Karpas-422 (cell line): ENCODE results near the gene AVPR2. TPM values are rescaled to one million over a fixed set of nuclear protein-coding genes. Genes with fewer than 3 reads are reported as not detected.

ENCODE experiments used
- DNase-seq: peaks from one replicate; pipeline ENCODE4 v3.0.0-alpha.2; 2015
- H2AFZ ChIP-seq: fragments of 200-600 bp; sonication (generic); 2 replicates; pipeline ENCODE4 v1.6.1; 2014; ENCODE audit warnings: antibody characterized with exemption, low read length, mixed read lengths
- H3K27ac ChIP-seq: fragments of 200-600 bp; sonication (generic); 2 replicates; pipeline ENCODE4 v1.5.1; 2014; ENCODE audit warnings: mild to moderate bottlenecking, low read length, moderate library complexity
- H3K27me3 ChIP-seq: fragments of 200-600 bp; sonication (generic); 2 replicates; pipeline ENCODE4 v1.6.1; 2014; ENCODE audit warnings: low read length, mixed read lengths
- H3K36me3 ChIP-seq: fragments of 200-600 bp; sonication (generic); 2 replicates; pipeline ENCODE4 v1.6.1; 2014; ENCODE audit warnings: low read length, mixed read lengths; ENCODE audit not compliant: insufficient read depth
- H3K4me1 ChIP-seq: fragments of 200-600 bp; sonication (generic); 2 replicates; pipeline ENCODE4 v1.6.1; 2014; ENCODE audit warnings: mild to moderate bottlenecking, low read length, mixed read lengths
- H3K4me2 ChIP-seq: fragments of 200-600 bp; sonication (generic); 2 replicates; pipeline ENCODE4 v1.6.1; 2014; ENCODE audit warnings: low read length, low read depth, mild to moderate bottlenecking; ENCODE audit not compliant: poor library complexity, severe bottlenecking
- H3K4me3 ChIP-seq: fragments of 200-600 bp; sonication (generic); 2 replicates; pipeline ENCODE4 v1.5.1; 2014; ENCODE audit warnings: mild to moderate bottlenecking, antibody characterized with exemption, low read length, mixed read lengths
- H3K79me2 ChIP-seq: fragments of 200-600 bp; sonication (generic); 2 replicates; pipeline ENCODE4 v1.6.1; 2014; ENCODE audit warnings: mild to moderate bottlenecking, low read length, mixed read lengths
- H3K9ac ChIP-seq: fragments of 200-600 bp; sonication (generic); 2 replicates; pipeline ENCODE4 v1.6.0; 2014; ENCODE audit warnings: low read length
- H3K9me2 ChIP-seq: fragments of 200-600 bp; sonication (generic), shearing (Covaris generic); replicated peaks from 2 replicates; pipeline ENCODE4 v1.6.0; 2014; ENCODE audit warnings: mild to moderate bottlenecking, low read length, moderate library complexity; ENCODE audit not compliant: insufficient read depth
- H3K9me3 ChIP-seq: fragments of 300-700, 200-600 bp; sonication (generic); 2 replicates; pipeline ENCODE4 v1.6.1; 2014; ENCODE audit warnings: low read length, mixed read lengths
- H4K20me1 ChIP-seq: fragments of 200-600 bp; sonication (generic); 2 replicates; pipeline ENCODE4 v1.6.1; 2014; ENCODE audit warnings: mild to moderate bottlenecking, antibody characterized with exemption, low read length, low read depth; ENCODE audit not compliant: insufficient read depth
- total RNA-seq: library from RNA; depleted of rRNA; stranded (reverse); fragments of >200 nt; shearing (Covaris generic); gene quantifications from 2 replicates; pipeline ENCODE4 v1.2.3, GENCODE V29; 2014; ENCODE audit warnings: low replicate concordance

AVPR2 gene
- total RNA-seq, 1 experiment from 2014 or later, result not detected

DNA sequence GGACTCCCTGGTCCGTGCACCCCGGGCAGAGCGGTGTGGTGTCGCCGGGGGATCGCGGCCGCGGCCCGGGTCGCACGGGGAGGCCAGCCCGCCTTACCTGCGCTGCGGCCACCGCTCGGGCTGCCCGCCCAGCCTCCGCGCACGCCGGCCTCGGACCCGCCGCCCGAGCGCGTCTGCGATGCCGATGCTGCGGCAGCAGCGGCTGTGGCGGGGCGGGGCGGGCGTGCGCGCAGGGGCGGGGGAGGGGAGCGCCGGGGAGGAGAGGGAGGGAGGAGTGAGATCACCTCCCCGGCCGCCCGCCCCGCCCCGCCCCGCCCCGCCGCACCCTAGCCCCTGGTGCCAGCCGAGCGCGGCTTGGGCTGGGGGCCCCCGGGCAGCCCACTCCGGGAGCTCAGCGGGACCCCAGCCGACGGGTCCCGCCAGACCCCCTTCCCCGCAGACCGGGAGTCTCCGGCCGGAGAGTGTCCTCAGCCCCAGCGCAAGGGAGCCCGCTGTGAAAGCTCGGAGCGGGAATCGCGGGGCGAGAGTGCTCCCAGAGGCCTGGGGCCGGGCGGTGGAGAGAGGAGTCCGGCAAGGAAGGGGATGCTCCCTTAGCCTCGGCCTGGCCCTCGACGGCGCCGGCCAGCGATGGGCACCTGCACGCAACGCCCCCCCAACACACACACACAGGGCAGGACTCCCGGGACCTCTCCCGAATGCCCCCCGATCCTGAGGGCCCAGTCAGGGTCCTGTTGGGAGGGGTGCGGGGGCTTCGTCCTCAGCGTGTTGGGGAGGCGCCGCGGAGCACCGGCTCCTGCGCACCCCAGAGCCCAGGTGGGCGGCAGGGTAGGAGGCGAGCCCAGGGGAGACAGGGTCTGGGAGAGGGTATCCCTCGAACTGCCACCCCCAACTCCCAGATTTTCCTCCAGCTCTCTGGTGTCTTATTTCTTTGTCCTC, 18.2 kb upstream of the AVPR2 start, which contains the start of gene L1CAM:
L1CAM (minus strand) TSS at position 206 of the 936 bp plus-strand sequence. CDS start 10,337 bp downstream, outside the sequence.
- Histone ChIP-seq H3K4me2 (no peak within 1 kb of the TSS), H3K79me2 (no peaks in the 10 kb centered on the region), H3K9ac (no peak within 1 kb of the TSS), H3K9me2 (no peaks in the 10 kb centered on the region), H3K36me3 (no peaks in the 10 kb centered on the region), H3K27me3 (no peaks in the 10 kb centered on the region), H3K27ac (no peak within 1 kb of the TSS), H3K4me3 (no peak within 1 kb of the TSS), H3K4me1 (no peaks in the 10 kb centered on the region), H4K20me1 (no peaks in the 10 kb centered on the region), H2AFZ (no peak within 1 kb of the TSS), H3K9me3 (no peaks in the 10 kb centered on the region)
- no peak for DNase-seq

GRCh38 chrX:153886915-153887314, 17.6 kb upstream of the AVPR2 start:
- Histone ChIP-seq H3K36me3 (no peaks in the 10 kb centered on the region), H3K9me2 (no peaks in the 10 kb centered on the region), H2AFZ (no peak overlapping the region), H3K9me3 (no peaks in the 10 kb centered on the region), H3K4me3 (no peak overlapping the region), H3K9ac (no peak overlapping the region), H3K27me3 (no peaks in the 10 kb centered on the region), H3K79me2 (no peaks in the 10 kb centered on the region), H4K20me1 (no peaks in the 10 kb centered on the region), H3K27ac (no peak overlapping the region), H3K4me1 (no peaks in the 10 kb centered on the region), H3K4me2 (no peak overlapping the region)
- no peak for DNase-seq

GRCh38 chrX:153887385-153887784, 17.1 kb upstream of the AVPR2 start:
- no peaks in the 10 kb centered on the region for H3K36me3 ChIP-seq
- H3K9me3 ChIP-seq, result no peaks in the 10 kb centered on the region
- no peaks in the 10 kb centered on the region for H4K20me1 ChIP-seq
- H3K79me2 ChIP-seq, result no peaks in the 10 kb centered on the region
- no peak overlapping the region for H3K4me3 ChIP-seq
- H3K9me2 ChIP-seq, result no peaks in the 10 kb centered on the region
- no peak for DNase-seq
- H3K27ac ChIP-seq, result no peak overlapping the region
- no peaks in the 10 kb centered on the region for H3K4me1 ChIP-seq
- H2AFZ ChIP-seq, result no peak overlapping the region
- H3K4me2 ChIP-seq, result no peak overlapping the region
- no peaks in the 10 kb centered on the region for H3K27me3 ChIP-seq
- H3K9ac ChIP-seq, result no peak overlapping the region

DNA sequence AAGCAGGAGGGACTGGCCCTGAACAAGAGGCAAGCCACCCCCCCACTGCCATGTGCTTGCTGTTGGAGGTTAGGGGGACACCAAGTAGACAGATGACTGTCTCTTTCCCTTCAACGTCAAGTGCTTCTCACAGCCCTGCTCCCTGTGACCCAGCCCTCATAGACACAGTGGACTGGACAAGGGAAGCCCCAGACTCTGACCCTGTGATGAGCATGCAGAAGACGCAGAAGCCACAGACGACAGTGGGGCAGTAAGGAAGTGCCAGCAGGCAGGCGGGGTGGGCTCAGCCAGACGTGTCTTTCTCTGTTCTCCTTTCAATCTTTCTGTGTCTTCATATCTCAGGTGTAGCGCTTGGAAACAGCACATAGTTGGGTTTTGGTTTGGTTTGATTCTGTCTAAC, 16.1 kb upstream of the AVPR2 start:
- H3K36me3 ChIP-seq, result no peaks in the 10 kb centered on the region
- no peaks in the 10 kb centered on the region for H3K27me3 ChIP-seq
- no peaks in the 10 kb centered on the region for H3K9me3 ChIP-seq
- no peaks in the 10 kb centered on the region for H3K9me2 ChIP-seq
- H3K4me1 ChIP-seq, result no peaks in the 10 kb centered on the region
- no peak overlapping the region for H3K4me2 ChIP-seq
- no peak overlapping the region for H3K9ac ChIP-seq
- no peak for DNase-seq
- no peaks in the 10 kb centered on the region for H4K20me1 ChIP-seq
- H2AFZ ChIP-seq, result no peak overlapping the region
- no peak overlapping the region for H3K4me3 ChIP-seq
- H3K79me2 ChIP-seq, result no peaks in the 10 kb centered on the region
- no peak overlapping the region for H3K27ac ChIP-seq

GRCh38 chrX:153889123-153889522, 15.3 kb upstream of the AVPR2 start:
- no peak overlapping the region for H2AFZ ChIP-seq
- H3K27ac ChIP-seq, result no peak overlapping the region
- H3K36me3 ChIP-seq, result no peaks in the 10 kb centered on the region
- no peaks in the 10 kb centered on the region for H4K20me1 ChIP-seq
- no peaks in the 10 kb centered on the region for H3K9me2 ChIP-seq
- no peak overlapping the region for H3K4me2 ChIP-seq
- no peak for DNase-seq
- no peak overlapping the region for H3K4me3 ChIP-seq
- no peaks in the 10 kb centered on the region for H3K9me3 ChIP-seq
- H3K9ac ChIP-seq, result no peak overlapping the region
- H3K4me1 ChIP-seq, result no peaks in the 10 kb centered on the region
- no peaks in the 10 kb centered on the region for H3K27me3 ChIP-seq
- H3K79me2 ChIP-seq, result no peaks in the 10 kb centered on the region

DNA sequence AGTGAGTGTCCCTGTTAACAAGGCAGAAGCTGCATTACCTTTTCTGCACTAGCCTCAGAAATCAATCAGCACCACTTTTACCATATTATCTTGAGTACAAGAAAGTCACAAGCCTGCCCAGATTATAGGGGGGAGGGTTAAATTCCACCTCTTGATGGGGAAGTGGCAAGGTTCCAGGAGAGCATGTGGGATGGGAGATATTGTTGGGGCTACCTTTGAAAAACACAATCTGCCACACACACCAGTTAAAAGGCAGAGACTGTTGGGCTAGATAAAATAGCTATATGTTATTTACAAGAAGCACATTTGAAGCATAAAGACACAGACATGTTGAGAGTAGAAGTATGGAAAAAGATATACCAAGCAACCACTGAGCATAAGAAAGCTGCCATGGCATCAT, 6.6 kb upstream of the AVPR2 start:
- H3K9me3 ChIP-seq, result no peaks in the 10 kb centered on the region
- no peak overlapping the region for H3K27ac ChIP-seq
- DNase-seq, result no peak
- H3K4me3 ChIP-seq, result no peak overlapping the region
- H3K27me3 ChIP-seq, result no peaks in the 10 kb centered on the region
- no peak overlapping the region for H2AFZ ChIP-seq
- H3K36me3 ChIP-seq, result no peaks in the 10 kb centered on the region
- peaks cover 11% of the 10 kb centered on the region for H3K4me1 ChIP-seq
- H4K20me1 ChIP-seq, result peaks cover 1% of the 10 kb centered on the region; the same call in 1 of the 2 replicates
- H3K4me2 ChIP-seq, result no peak overlapping the region
- H3K9ac ChIP-seq, result no peak overlapping the region
- H3K79me2 ChIP-seq, result no peaks in the 10 kb centered on the region
- no peaks in the 10 kb centered on the region for H3K9me2 ChIP-seq

- no peak overlapping the region for H3K4me2 ChIP-seq
- H3K4me3 ChIP-seq, result no peak overlapping the region
- H2AFZ ChIP-seq, result no peak overlapping the region
- DNase-seq, result peak; percentile 62
- H3K4me1 ChIP-seq, result peaks cover 21% of the 10 kb centered on the region
- H3K9ac ChIP-seq, result no peak overlapping the region
- peaks cover 5% of the 10 kb centered on the region; the same call in 1 of the 2 replicates for H4K20me1 ChIP-seq
- no peaks in the 10 kb centered on the region for H3K27me3 ChIP-seq
- H3K79me2 ChIP-seq, result no peaks in the 10 kb centered on the region
- H3K27ac ChIP-seq, result no peak overlapping the region
- H3K36me3 ChIP-seq, result no peaks in the 10 kb centered on the region
- no peaks in the 10 kb centered on the region for H3K9me3 ChIP-seq
- no peaks in the 10 kb centered on the region for H3K9me2 ChIP-seq
These were observed 3.4 kb upstream of the AVPR2 start for GRCh38 chrX:153900831-153901752.

- no peaks in the 10 kb centered on the region for H3K9me3 ChIP-seq
- no peak overlapping the region for H3K9ac ChIP-seq
- H3K79me2 ChIP-seq, result no peaks in the 10 kb centered on the region
- H3K36me3 ChIP-seq, result no peaks in the 10 kb centered on the region
- no peak for DNase-seq
- no peaks in the 10 kb centered on the region for H3K27me3 ChIP-seq
- no peak overlapping the region for H2AFZ ChIP-seq
- H3K9me2 ChIP-seq, result no peaks in the 10 kb centered on the region
- no peak overlapping the region for H3K4me2 ChIP-seq
- no peak overlapping the region for H3K4me3 ChIP-seq
- H3K27ac ChIP-seq, result no peak overlapping the region
- peaks cover 21% of the 10 kb centered on the region for H3K4me1 ChIP-seq
- H4K20me1 ChIP-seq, result peaks cover 5% of the 10 kb centered on the region; the same call in 1 of the 2 replicates
These were observed 2.7 kb upstream of the AVPR2 start for GRCh38 chrX:153901753-153902140.
